Activated CD4-positive, alpha-beta T cell treated with anti-CD3 and anti-CD28 coated beads for 48 hours (primary cell): Measurements from ENCODE around the gene KIAA1958.
"Not testable (repeated sequence)": the region's sequence is repeated elsewhere in the genome, so short reads cannot be mapped to it uniquely, and the experiment has no call there.

Experiments used
- DNase-seq: peaks from one replicate; pipeline ENCODE4 v3.0.0-alpha.2; 2020

KIAA1958 gene

GRCh38 chr9:112673221-112673620, 186.6 kb downstream of the KIAA1958 start:
- DNase-seq = not testable (repeated sequence)

DNA sequence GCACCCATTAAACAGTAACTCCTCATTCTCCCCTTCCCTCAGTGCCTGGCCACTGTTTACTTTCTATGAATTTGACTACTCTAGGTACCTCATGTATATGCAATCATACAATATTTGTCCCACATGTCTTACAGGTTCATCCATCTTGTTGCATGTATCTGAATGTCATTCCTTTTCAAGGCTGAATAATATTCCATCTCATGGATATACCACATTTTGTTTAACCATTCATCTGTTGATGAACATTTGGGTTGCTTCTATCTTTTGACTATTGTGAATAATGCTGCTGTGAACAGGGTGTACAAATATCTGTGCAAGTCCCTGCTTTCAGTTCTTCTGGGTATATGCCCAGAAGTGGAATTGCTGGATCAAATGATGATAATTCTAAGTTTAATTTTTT, 190.4 kb downstream of the KIAA1958 start:
- DNase-seq = no peak

GRCh38 chr9:112680731-112681402, 194.2 kb downstream of the KIAA1958 start:
- no peak for DNase-seq

DNA sequence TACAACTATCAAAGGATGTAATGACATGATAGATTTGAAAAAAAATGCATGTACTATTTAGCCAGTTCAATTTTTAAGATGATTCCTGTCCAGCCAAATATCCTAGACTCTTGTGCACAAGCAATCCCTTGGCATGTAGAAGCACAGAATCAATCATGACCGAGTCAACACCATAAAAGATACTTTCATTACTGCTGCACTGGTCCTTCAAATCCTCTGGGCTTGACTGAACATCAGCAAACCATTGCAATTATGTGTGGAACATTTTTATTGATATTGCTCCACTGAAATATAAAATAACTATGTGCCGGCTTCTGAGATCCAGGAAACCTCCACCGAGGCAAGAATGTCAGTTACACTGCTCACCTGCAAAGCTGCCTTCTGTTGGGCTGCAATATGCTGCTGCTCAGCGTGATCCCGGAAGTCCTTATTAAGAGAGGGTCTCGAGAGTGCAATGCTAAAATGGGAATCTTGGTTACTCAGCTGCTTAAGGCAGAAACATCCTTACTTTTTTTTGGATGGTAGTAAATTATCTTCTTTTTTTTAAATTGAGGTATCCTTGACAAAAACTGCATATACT, 202.6 kb downstream of the KIAA1958 start:
- no peak for DNase-seq

DNA sequence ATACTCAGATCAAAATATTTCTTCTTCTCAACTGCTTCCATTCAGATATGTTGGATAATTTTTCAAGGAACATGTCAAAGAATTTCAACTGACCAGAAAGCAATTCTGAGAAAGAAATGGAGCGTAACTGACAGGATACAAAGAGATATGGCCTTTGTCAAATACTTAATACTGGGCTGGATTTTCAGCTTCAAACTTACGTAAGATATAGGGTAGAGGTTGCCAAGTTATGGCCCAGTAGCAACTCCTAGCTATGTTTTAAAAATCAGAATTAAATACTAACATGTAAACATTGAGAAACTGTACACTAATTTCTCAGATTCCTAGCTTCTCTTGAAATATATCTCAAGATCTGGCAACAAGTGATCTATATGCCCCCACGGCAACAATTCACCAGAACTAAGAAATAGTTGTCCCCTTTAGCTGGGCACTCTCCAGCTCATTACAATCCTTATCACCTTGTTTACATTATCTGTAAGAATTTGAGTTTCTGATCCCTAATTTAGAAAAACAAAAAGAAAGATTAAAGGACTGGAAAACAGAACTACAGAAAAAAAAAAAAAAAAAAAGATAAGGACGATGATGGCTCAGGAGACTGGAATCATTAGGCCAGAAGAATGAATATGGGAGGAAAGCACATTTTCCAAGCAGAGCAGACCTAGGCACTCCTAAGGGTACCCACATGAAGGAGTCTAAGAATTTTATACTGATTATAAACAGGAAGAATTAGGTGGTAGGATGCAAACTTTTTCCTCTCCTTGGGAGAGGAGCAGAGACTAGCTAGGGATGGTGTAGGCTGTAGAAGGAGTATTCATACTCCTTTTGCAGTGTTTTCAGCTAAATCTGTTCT, 208.3 kb downstream of the KIAA1958 start:
- no peak for DNase-seq

- peak; percentile 12 for DNase-seq
Measured at GRCh38 chr9:112696461-112696860, 209.8 kb downstream of the KIAA1958 start.

DNA sequence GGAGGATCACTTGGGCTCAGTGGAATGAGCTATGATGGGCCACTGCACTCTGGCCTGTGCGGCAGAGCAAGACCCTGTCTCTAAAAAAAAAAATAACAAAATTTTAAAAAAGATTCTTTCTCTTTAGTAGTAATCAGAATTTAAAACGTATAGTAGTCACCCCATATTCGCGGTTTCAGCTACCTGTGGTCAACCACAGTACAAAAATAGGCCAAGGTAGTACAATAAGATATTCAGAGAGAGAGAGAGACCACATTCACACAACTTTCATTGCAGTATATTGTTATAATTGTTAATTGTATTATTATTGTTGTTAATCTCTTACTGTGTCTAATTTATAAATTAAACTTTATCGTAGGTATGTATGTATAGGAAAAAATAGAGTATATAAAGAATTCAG, 212.6 kb downstream of the KIAA1958 start:
- DNase-seq = no peak

GRCh38 chr9:112700085-112700484, 213.5 kb downstream of the KIAA1958 start:
- DNase-seq = no peak

DNA sequence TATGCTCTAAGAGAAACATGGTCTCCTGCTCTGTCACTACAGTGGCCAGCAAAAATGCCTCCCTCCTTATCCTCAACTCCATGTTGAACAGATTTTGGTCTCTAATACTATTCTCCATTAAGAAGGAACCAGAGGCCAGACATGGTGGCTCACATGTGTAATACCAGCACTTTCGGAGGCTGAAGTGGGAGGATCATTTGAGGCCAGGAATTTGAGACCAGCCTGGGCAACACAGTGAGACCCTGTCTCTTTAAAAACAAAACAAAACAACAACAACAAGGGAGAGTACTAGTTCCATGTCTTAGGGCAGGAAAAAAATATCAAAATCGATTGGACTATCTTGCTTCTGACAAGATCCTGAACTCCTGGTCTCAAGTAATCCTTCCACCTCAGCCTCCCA, 216.7 kb downstream of the KIAA1958 start:
- no peak for DNase-seq

GRCh38 chr9:112705768-112706427, 219.3 kb downstream of the KIAA1958 start:
- DNase-seq = no peak

DNA sequence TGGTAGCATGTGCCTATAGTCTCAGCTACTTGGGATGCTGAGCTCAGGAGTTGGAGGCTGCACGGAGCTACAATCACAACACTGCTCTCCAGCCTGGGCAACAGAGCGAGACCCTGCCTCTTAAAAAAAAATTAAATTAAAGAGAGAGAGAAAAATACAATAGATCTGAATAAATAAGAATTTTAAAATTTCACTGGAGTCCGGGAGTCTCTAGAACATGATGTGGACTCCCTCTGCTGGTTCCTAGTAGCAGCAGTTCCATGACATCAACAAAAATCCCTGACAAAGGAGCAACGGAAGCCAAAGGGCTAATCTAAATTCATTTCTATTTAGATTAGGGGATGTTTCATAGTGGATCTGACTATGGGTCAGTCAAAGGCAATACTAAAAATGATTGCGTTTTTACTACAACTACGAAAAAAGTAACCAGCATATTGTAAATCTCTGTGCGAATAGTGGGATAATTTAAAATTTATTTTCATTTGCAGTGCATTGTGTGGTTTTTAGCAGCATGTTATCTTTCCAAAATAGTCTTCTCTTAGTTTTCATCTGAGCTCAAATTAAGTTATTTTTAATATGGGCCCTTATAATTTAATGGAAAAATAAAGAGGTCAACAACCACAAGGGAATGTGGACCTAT, 224.5 kb downstream of the KIAA1958 start:
- DNase-seq = no peak

DNA sequence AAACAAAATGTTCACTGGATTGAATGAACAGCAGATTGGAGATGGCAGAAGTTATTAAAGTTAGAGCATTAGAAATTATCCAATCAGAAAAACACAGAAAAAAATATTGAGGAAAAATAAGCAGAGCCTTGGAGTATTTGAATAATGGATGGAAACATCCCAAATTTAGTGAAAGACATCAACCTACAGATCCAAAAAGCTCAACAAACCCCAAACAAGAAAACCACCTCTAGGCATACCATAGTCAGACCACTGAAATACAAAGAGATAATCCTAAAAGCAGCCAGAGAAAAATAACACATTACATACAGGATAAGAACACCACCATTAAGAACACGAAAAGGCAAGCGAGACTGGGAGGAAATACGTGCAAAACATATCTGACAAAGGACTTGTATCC, 226.1 kb downstream of the KIAA1958 start:
- DNase-seq = no peak

DNA sequence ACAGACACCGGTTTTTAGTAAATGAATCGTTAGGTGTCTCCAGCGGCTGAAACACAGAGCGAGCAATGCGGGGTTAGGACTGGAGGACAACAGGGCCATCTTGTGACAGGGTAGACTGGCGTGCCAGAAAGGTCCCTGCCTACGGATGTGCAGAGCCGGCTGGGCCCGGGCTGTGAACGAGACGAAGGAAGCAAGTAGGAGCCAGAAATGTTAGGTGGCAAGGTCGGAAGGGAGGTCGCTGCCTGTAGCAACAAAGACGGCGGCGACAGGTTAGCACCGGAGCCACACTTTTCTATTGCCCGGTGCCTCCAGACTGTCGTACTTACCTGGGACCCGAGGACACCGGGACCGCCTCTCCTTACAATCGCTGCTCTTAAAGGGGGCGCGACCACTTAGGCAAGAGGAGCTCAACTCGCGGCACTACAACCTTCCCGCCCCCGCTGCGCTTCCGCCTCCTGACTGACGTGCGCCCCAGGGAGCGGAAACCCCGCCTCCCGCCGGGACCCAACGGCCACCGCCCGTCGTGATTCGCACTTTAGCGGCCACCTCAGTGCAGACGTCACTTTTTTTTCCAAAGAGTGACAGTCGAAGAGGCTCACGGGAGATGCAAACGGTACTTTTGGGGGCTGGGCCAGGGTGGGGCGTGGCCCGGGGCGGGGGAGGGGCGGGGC, 231.2 kb downstream of the KIAA1958 start, which contains the start of gene INIP:
Gene INIP, minus strand, starts transcription at position 457 of the 671 bp plus-strand sequence. CDS start 1,632 bp downstream, outside the sequence.
- peak; percentile 98 for DNase-seq
